ENCODE results near the gene CSGALNACT2. TPM values are rescaled to one million over a fixed set of nuclear protein-coding genes. Genes with fewer than 3 reads are reported as not detected.

Gene CSGALNACT2
- polyA plus RNA-seq, 1 of the 3 experiments (the other 2 are of a cell fraction): 11.5 TPM

DNA sequence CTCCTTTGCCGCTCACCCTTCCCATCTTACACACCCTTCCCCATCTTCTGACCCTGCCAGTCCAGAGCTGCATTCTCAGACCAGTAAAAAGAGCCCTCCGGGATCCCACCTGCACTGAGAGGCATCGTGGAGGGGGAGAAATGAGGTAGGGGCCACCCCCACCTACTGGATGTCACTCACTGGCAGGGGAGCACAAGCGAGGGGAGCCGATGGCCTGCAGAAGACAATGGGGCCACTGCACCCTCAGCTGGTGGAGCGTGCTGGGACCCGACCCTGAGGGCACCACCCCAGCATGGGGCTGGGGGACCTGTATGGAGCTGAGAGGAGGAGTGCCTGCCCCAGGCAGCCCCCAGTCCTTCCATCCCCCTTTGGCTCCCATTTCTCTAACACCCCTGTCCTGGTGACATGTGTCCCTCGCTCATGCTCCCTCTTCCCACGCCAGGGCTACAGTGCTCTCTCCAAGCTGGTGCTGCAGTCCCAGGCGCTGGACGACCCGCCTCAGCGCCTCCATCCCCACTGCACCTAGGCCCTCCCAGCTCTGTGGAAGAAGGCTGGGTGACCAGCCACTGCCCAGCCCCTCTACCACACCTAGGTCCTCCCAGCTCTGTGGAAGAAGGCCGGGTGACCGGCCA lies 78.8 kb downstream of the CSGALNACT2 start:
- Histone ChIP-seq H3K27me3 (ENCODE audit: insufficient read depth) (no peaks in the 10 kb centered on the region), H3K9me3 (no peaks in the 10 kb centered on the region), H3K9me2 (no peaks in the 10 kb centered on the region), H4K20me1 (ENCODE audit: insufficient read depth) (no peaks in the 10 kb centered on the region), H3K36me3 (replicated peaks in 1 of 2; ENCODE audit: control insufficient read depth in 1 of 2, insufficient read depth in 2 of 2, low read length in 1 of 2) (no peaks in the 10 kb centered on the region), H3K9ac (no peak overlapping the region), H2AFZ (ENCODE audit: low read depth) (no peak overlapping the region), H3K4me1 (ENCODE audit: control insufficient read depth in 1 of 2, insufficient read depth in 2 of 2, low read depth in 1 of 2, low read length in 1 of 2) (peaks cover 0 to 25% of the 10 kb centered on the region in 2 experiments; a peak in 1 of 4 replicates), H3K4me2 (no peak overlapping the region), H3K4me3 (ENCODE audit: low read depth in 2 of 2, low read length in 1 of 2) (no peak overlapping the region), H3K79me2 (ENCODE audit: insufficient read depth) (no peaks in the 10 kb centered on the region), H3F3A (replicated peaks; ENCODE audit: insufficient read depth) (no peaks in the 10 kb centered on the region), H3K27ac (ENCODE audit: low read depth in 2 of 2, low read length in 1 of 2) (no peak overlapping the region)
- ChIA-PET CTCF (no interaction called here), POLR2A (no interaction called here)
- TF ChIP-seq RFX5 (IDR thresholded peaks at IDR 0.05; ENCODE audit: low read length): no peak
- no peak for TF ChIP-seq ELF1 (IDR thresholded peaks at IDR 0.05)
- TF ChIP-seq MEF2A (IDR thresholded peaks at IDR 0.05; ENCODE audit: borderline replicate concordance, low read depth): no peak
- no peak for TF ChIP-seq GABPA (IDR thresholded peaks at IDR 0.05; ENCODE audit: low read depth)
- TF ChIP-seq, protein P1, sequence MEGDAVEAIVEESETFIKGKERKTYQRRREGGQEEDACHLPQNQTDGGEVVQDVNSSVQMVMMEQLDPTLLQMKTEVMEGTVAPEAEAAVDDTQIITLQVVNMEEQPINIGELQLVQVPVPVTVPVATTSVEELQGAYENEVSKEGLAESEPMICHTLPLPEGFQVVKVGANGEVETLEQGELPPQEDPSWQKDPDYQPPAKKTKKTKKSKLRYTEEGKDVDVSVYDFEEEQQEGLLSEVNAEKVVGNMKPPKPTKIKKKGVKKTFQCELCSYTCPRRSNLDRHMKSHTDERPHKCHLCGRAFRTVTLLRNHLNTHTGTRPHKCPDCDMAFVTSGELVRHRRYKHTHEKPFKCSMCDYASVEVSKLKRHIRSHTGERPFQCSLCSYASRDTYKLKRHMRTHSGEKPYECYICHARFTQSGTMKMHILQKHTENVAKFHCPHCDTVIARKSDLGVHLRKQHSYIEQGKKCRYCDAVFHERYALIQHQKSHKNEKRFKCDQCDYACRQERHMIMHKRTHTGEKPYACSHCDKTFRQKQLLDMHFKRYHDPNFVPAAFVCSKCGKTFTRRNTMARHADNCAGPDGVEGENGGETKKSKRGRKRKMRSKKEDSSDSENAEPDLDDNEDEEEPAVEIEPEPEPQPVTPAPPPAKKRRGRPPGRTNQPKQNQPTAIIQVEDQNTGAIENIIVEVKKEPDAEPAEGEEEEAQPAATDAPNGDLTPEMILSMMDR (IDR thresholded peaks at IDR 0.05): no peak
- TF ChIP-seq GATA2 (CRISPR knock-in tag; IDR thresholded peaks at IDR 0.05): no peak
- no peak for TF ChIP-seq NRF1 (IDR thresholded peaks at IDR 0.05; ENCODE audit: low read depth, low read length)
- no peak for TF ChIP-seq SMC3 (IDR thresholded peaks at IDR 0.05; ENCODE audit: low read depth, low read length)
- TF ChIP-seq, protein P2, sequence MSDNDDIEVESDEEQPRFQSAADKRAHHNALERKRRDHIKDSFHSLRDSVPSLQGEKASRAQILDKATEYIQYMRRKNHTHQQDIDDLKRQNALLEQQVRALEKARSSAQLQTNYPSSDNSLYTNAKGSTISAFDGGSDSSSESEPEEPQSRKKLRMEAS (IDR thresholded peaks at IDR 0.05; ENCODE audit: low read depth): no peak
- no peak for DNase-seq
- 71% methylated on average over 11 of the region's 15 CpGs for WGBS (ENCODE audit: low lambda C conversion rate)

DNA sequence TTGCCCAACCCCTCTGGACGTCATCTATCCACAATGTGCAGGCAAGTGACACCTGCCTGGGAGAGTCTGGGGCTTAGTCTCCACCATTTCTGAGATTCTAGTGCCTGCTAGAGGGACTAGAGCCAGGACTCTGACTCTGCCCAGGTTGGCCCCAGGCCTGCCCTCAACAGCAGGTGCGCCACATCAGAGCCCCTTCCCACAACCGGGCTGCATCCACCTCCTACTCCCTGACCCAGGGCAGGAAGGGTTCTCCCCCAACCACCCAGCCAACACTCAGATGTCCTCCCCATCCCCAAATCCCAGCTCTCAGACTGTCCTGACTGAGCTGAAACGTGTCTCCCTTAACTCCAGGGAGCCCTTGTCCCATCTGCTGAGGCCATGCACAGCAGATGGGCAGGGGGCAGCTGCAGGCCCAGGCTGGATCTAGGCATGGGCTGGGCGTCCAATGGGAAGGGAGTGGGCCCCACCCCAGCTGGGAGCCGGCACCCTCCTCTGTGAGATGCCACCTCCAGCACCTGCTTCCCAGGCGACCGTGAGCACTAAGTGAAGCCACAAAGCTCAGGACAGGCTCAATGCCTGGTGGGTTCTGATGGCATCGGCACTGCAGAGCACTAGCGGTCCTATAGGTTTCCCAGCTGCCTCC lies 79.4 kb downstream of the CSGALNACT2 start:
- ChIA-PET POLR2A (no interaction called here), CTCF (interaction anchor here (0.9 to 2.5 kb wide), 2 partner anchors 13 to 43 kb away, joined by 3 to 11 read pairs; no protein-coding TSS in a partner anchor)
- 41% methylated on average over 6 of the region's 10 CpGs for WGBS (ENCODE audit: low lambda C conversion rate)

More for the DNA sequence above, 79.4 kb downstream of the CSGALNACT2 start:
- Histone ChIP-seq H3K27ac (ENCODE audit: low read depth in 2 of 2, low read length in 1 of 2) (no peak overlapping the region), H4K20me1 (ENCODE audit: insufficient read depth) (no peaks in the 10 kb centered on the region), H2AFZ (ENCODE audit: low read depth) (no peak overlapping the region), H3K9me2 (no peaks in the 10 kb centered on the region), H3F3A (replicated peaks; ENCODE audit: insufficient read depth) (no peaks in the 10 kb centered on the region), H3K9me3 (no peaks in the 10 kb centered on the region), H3K4me2 (no peak overlapping the region), H3K27me3 (ENCODE audit: insufficient read depth) (no peaks in the 10 kb centered on the region), H3K4me1 (ENCODE audit: control insufficient read depth in 1 of 2, insufficient read depth in 2 of 2, low read depth in 1 of 2, low read length in 1 of 2) (peaks cover 0 to 21% of the 10 kb centered on the region in 2 experiments; a peak in 1 of 4 replicates), H3K36me3 (replicated peaks in 1 of 2; ENCODE audit: control insufficient read depth in 1 of 2, insufficient read depth in 2 of 2, low read length in 1 of 2) (no peaks in the 10 kb centered on the region), H3K79me2 (ENCODE audit: insufficient read depth) (no peaks in the 10 kb centered on the region), H3K9ac (no peak overlapping the region), H3K4me3 (ENCODE audit: low read depth in 2 of 2, low read length in 1 of 2) (no peak overlapping the region)
- no peak for TF ChIP-seq CHD2 (IDR thresholded peaks at IDR 0.05; ENCODE audit: low read length, partially characterized antibody)
- TF ChIP-seq FOXM1 (IDR thresholded peaks at IDR 0.05; ENCODE audit: low read depth): no peak
- no peak for TF ChIP-seq RAD21 (IDR thresholded peaks at IDR 0.05; ENCODE audit: low read length)
- no peak for TF ChIP-seq MEF2A (IDR thresholded peaks at IDR 0.05; ENCODE audit: borderline replicate concordance, low read depth)
- TF ChIP-seq FOXJ3 (CRISPR knock-in tag; IDR thresholded peaks at IDR 0.05): no peak
- TF ChIP-seq NRF1 (IDR thresholded peaks at IDR 0.05; ENCODE audit: low read depth, low read length): no peak
- TF ChIP-seq, protein P3, sequence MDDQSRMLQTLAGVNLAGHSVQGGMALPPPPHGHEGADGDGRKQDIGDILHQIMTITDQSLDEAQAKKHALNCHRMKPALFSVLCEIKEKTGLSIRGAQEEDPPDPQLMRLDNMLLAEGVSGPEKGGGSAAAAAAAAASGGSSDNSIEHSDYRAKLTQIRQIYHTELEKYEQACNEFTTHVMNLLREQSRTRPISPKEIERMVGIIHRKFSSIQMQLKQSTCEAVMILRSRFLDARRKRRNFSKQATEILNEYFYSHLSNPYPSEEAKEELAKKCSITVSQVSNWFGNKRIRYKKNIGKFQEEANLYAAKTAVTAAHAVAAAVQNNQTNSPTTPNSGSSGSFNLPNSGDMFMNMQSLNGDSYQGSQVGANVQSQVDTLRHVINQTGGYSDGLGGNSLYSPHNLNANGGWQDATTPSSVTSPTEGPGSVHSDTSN (IDR thresholded peaks at IDR 0.05): no peak
- TF ChIP-seq RXRA (IDR thresholded peaks at IDR 0.05; ENCODE audit: borderline replicate concordance, low read depth): no peak
- DNase-seq: no peak

Data from SK-N-SH (cell line).